ENCODE measurements around the gene RXRB.

RXRB gene

DNA sequence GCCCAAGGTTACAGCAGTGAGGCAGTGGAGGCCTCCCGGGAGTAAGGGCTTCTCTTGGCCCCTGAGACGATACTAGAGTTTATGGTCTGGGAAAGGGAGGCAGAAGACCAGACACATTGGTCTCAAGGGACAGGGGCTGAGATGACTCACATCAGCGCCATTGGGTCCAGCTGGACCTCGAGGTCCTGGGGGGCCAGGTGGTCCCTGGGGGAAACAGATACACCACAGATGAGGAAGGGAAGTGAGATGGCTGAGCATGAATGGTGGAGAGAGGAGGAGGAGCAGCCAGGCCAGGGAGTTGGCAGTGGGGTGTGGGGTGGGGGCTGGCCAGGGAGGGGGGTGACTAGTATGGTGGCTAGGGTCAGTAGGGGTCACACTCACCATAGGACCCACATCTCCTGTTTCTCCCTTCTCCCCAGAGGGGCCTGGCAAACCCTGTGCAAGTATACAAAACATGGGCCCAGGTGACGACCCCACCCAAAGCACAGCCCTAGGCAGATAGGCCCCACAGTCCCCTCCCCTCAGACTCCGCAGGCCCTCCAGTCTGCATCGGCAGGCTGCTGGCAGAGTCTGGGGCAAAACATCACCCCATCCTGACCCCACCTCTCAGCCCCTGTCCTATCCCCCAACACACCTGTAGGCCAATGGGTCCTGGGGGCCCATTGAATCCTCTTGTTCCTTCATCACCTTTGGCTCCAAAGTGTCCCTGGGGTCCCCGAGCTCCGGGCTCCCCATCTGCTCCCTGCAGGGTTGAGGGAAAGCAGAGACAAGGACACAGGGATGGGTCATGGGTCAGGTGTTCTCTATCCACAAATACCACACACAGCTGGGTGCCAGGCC is 30.1 kb downstream of the RXRB start:
- H3K9ac ChIP-seq (ENCODE audit: low read depth, low read length), result no peak overlapping the region
- H3K36me3 ChIP-seq (ENCODE audit: insufficient read depth, low read length), result no peaks in the 10 kb centered on the region
- no peaks in the 10 kb centered on the region for H3K9me3 ChIP-seq (ENCODE audit: control insufficient read depth, insufficient read depth, low read length)
- no peaks in the 10 kb centered on the region for H3K4me1 ChIP-seq (ENCODE audit: insufficient read depth, low read length)

GRCh38 chr6:33169291-33170175 is 30.9 kb downstream of the RXRB start:
- no peaks in the 10 kb centered on the region for H3K36me3 ChIP-seq (ENCODE audit: insufficient read depth, low read length)
- H3K9me3 ChIP-seq (ENCODE audit: control insufficient read depth, insufficient read depth, low read length), result no peaks in the 10 kb centered on the region
- no peaks in the 10 kb centered on the region for H3K4me1 ChIP-seq (ENCODE audit: insufficient read depth, low read length)
- H3K9ac ChIP-seq (ENCODE audit: low read depth, low read length), result no peak overlapping the region

DNA sequence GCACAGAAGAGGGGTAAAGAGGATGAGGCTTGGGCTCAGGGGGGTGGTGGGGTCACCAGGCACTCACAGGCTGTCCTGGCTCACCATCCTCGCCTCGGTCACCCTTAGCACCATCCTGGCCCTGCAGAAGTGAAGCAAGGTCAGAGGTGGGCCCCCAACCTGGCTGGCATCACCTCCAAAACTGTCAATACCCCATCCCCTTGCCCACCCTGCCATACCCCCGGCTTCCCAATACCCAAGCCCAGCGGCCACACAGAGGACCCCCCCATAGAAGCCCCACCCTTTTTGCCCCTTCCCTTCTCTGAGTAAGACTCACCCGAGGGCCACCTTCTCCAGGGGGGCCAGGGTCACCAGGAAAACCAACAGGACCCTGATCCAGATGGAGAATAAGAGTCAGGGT is 31.8 kb downstream of the RXRB start:
- H3K9ac ChIP-seq (ENCODE audit: low read depth, low read length), result no peak overlapping the region
- no peaks in the 10 kb centered on the region for H3K4me1 ChIP-seq (ENCODE audit: insufficient read depth, low read length)
- no peaks in the 10 kb centered on the region for H3K36me3 ChIP-seq (ENCODE audit: insufficient read depth, low read length)
- H3K9me3 ChIP-seq (ENCODE audit: control insufficient read depth, insufficient read depth, low read length), result no peaks in the 10 kb centered on the region

DNA sequence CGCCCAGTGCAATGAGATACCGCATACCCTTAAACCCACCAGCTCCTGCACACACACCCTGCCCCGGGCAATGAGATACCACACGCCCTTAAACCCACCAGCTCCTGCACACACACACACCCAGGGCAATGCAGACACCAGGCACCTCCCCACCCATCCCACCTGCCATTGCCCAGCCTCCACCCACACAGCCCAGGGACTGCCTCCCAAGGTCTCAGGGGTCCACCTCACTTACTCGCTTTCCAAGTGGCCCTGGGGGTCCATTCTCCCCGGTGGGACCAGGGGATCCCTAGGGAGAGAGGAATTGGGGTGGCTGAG is 32.2 kb downstream of the RXRB start:
- Histone ChIP-seq H3K4me1 (ENCODE audit: insufficient read depth, low read length) (no peaks in the 10 kb centered on the region), H3K9ac (ENCODE audit: low read depth, low read length) (no peak overlapping the region), H3K9me3 (ENCODE audit: control insufficient read depth, insufficient read depth, low read length) (no peaks in the 10 kb centered on the region), H3K36me3 (ENCODE audit: insufficient read depth, low read length) (no peaks in the 10 kb centered on the region)

- no peaks in the 10 kb centered on the region for H3K9me3 ChIP-seq (ENCODE audit: control insufficient read depth, insufficient read depth, low read length)
- no peaks in the 10 kb centered on the region for H3K4me1 ChIP-seq (ENCODE audit: insufficient read depth, low read length)
- no peak overlapping the region for H3K9ac ChIP-seq (ENCODE audit: low read depth, low read length)
- H3K36me3 ChIP-seq (ENCODE audit: insufficient read depth, low read length), result no peaks in the 10 kb centered on the region
Observed at GRCh38 chr6:33167374-33168283, 32.8 kb downstream of the RXRB start.

DNA sequence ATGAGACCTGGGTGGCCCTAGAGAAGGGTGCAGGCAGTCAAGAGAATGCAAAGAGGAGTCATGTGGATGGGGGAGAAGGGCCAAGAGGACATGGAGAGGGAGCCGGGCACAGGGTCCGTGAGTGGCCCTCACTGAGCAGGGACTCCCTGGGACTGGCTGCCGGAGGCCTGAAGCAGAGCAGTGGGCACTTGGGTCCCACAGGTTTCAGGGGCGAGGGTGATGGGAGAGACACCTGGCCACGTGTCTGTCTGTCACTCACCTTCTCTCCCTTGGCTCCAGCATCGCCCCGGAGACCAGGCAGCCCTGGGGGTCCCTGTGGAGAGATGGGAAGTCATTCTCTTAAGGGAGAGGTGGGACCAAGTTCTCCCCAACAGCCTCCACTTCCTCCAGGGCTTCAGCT is 33.7 kb downstream of the RXRB start:
- Histone ChIP-seq H3K9me3 (ENCODE audit: control insufficient read depth, insufficient read depth, low read length) (no peaks in the 10 kb centered on the region), H3K36me3 (ENCODE audit: insufficient read depth, low read length) (no peaks in the 10 kb centered on the region), H3K9ac (ENCODE audit: low read depth, low read length) (no peak overlapping the region), H3K4me1 (ENCODE audit: insufficient read depth, low read length) (no peaks in the 10 kb centered on the region)

DNA sequence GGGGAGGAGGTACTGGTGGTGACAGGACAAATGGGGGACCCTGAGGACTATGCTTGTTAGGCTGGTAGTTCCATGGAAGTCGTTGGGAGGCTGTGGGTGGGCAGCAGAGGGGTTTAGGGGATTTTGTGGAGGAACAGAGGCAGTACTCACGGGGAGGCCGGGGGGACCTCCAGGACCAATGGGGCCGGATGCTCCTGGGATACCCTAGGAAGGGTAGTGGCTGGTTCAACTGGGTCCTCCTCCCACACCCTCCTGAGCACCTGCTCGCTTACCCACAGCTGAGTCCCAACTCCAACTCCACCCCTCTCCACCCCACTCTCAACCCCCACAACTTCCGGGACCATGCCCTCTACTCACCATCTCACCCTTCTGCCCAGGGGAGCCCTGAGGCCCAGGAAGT is 34.1 kb downstream of the RXRB start:
- no peaks in the 10 kb centered on the region for H3K36me3 ChIP-seq (ENCODE audit: insufficient read depth, low read length)
- no peaks in the 10 kb centered on the region for H3K4me1 ChIP-seq (ENCODE audit: insufficient read depth, low read length)
- H3K9ac ChIP-seq (ENCODE audit: low read depth, low read length), result no peak overlapping the region
- no peaks in the 10 kb centered on the region for H3K9me3 ChIP-seq (ENCODE audit: control insufficient read depth, insufficient read depth, low read length)

- H3K36me3 ChIP-seq (ENCODE audit: insufficient read depth, low read length), result no peaks in the 10 kb centered on the region
- H3K9me3 ChIP-seq (ENCODE audit: control insufficient read depth, insufficient read depth, low read length), result no peaks in the 10 kb centered on the region
- no peak overlapping the region for H3K9ac ChIP-seq (ENCODE audit: low read depth, low read length)
- H3K4me1 ChIP-seq (ENCODE audit: insufficient read depth, low read length), result no peaks in the 10 kb centered on the region
Observed at GRCh38 chr6:33165581-33166258, 34.7 kb downstream of the RXRB start.

GRCh38 chr6:33164665-33165373 is 35.6 kb downstream of the RXRB start:
- H3K4me1 ChIP-seq (ENCODE audit: insufficient read depth, low read length), result no peaks in the 10 kb centered on the region
- H3K9me3 ChIP-seq (ENCODE audit: control insufficient read depth, insufficient read depth, low read length), result no peaks in the 10 kb centered on the region
- no peaks in the 10 kb centered on the region for H3K36me3 ChIP-seq (ENCODE audit: insufficient read depth, low read length)
- H3K9ac ChIP-seq (ENCODE audit: low read depth, low read length), result no peak overlapping the region

DNA sequence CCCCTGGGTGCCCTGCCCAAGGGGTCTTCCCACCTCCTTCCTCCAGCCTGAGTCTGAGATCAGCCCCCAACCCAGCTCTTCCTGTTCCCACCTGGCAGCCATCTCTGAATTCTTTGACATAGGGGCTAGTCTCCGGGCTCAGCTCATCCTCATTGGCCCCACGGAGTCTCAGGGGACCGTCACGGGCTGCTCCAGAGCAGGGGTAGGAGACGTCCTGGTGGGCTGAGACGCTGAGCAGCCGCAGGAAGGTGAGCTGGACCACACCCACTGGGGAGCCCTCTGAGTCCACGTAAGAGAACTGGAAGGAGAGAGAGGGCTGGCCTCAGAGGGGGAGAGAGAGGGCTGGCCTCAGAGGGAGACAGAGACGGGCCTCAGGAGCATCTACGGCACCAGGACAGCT is 36.3 kb downstream of the RXRB start:
- H3K9ac ChIP-seq (ENCODE audit: low read depth, low read length), result no peak overlapping the region
- no peaks in the 10 kb centered on the region for H3K4me1 ChIP-seq (ENCODE audit: insufficient read depth, low read length)
- no peaks in the 10 kb centered on the region for H3K9me3 ChIP-seq (ENCODE audit: control insufficient read depth, insufficient read depth, low read length)
- H3K36me3 ChIP-seq (ENCODE audit: insufficient read depth, low read length), result no peaks in the 10 kb centered on the region

- Histone ChIP-seq H3K4me1 (ENCODE audit: insufficient read depth, low read length) (no peaks in the 10 kb centered on the region), H3K9me3 (ENCODE audit: control insufficient read depth, insufficient read depth, low read length) (no peaks in the 10 kb centered on the region), H3K36me3 (ENCODE audit: insufficient read depth, low read length) (no peaks in the 10 kb centered on the region), H3K9ac (ENCODE audit: low read depth, low read length) (no peak overlapping the region)
Observed at GRCh38 chr6:33163540-33163939, 36.9 kb downstream of the RXRB start.

- Histone ChIP-seq H3K4me1 (ENCODE audit: insufficient read depth, low read length) (no peaks in the 10 kb centered on the region), H3K9ac (ENCODE audit: low read depth, low read length) (peak overlapping the region; percentile 63), H3K36me3 (ENCODE audit: insufficient read depth, low read length) (no peaks in the 10 kb centered on the region), H3K9me3 (ENCODE audit: control insufficient read depth, insufficient read depth, low read length) (no peaks in the 10 kb centered on the region)
Observed at GRCh38 chr6:33161354-33162331, 38.8 kb downstream of the RXRB start.
